PFSK-1 (cell line): ENCODE measurements around the gene TEX22. TPM values are rescaled to one million over a fixed set of nuclear protein-coding genes. Genes with fewer than 3 reads are reported as not detected.

Experiments
- FOXP2 ChIP-seq: optimal IDR thresholded peaks from 2 replicates; pipeline ENCODE3; 2011; ENCODE audit warnings: borderline replicate concordance, control low read depth, inconsistent platforms; ENCODE audit not compliant: insufficient read depth; ENCODE audit errors: extremely low read length, extremely low read depth
- POLR2AphosphoS5 ChIP-seq: IDR thresholded peaks from 2 replicates; pipeline ENCODE4 v1.6.1; 2012; ENCODE audit warnings: low read depth, mild to moderate bottlenecking, control low read depth, low read length, moderate library complexity
- REST ChIP-seq, 2 experiments: IDR thresholded peaks; 2 replicates each; pipeline versions ENCODE4 v1.6.1 to v1.8.0; 2011 to 2012; ENCODE audit warnings: low read depth in 2 of 2, low read length in 2 of 2, control low read depth in 1 of 2, inconsistent platforms in 1 of 2, mild to moderate bottlenecking in 1 of 2, moderate library complexity in 1 of 2; ENCODE audit not compliant: insufficient read depth in 1 of 2
- SIN3A ChIP-seq: IDR thresholded peaks from 2 replicates; pipeline ENCODE4 v1.6.1; 2012; ENCODE audit warnings: mild to moderate bottlenecking, low read length, moderate library complexity, borderline replicate concordance; ENCODE audit not compliant: insufficient read depth
- TAF1 ChIP-seq: IDR thresholded peaks from 2 replicates; pipeline ENCODE4 v1.6.1; 2012; ENCODE audit warnings: low read length, control low read depth, borderline replicate concordance; ENCODE audit not compliant: insufficient read depth
- polyA plus RNA-seq: library from polyadenylated mRNA; unstranded; fragments of >200 nt; gene quantifications from one replicate; pipeline ENCODE4 v1.2.1, GENCODE V29; 2012; ENCODE audit warnings: low read depth, missing spikeins; ENCODE audit not compliant: insufficient read length

TEX22 gene
- 0.99 TPM for polyA plus RNA-seq

- peak; percentile 65; the same call in 1 of the 2 replicates for TF ChIP-seq POLR2AphosphoS5
- no peak for TF ChIP-seq FOXP2
- TF ChIP-seq TAF1: 0 out of 2 replicates have a peak, but pooled peaks have one; percentile 18
- TF ChIP-seq REST (IDR thresholded peaks at IDR 0.05; ENCODE audit: insufficient read depth in 1 of 2, low read depth in 2 of 2, low read length in 2 of 2): no peak
These were observed at the start of gene TEX22 for GRCh38 chr14:105398044-105398725. TSS of gene TEX22 (plus strand) at chr14:105398538. CDS start at chr14:105399341, 803 bp downstream.

GRCh38 chr14:105348945-105349699 lies 49.2 kb upstream of the TEX22 start:
- TF ChIP-seq FOXP2: no peak
- no peak for TF ChIP-seq TAF1
- no peak for TF ChIP-seq REST (IDR thresholded peaks at IDR 0.05; ENCODE audit: insufficient read depth in 1 of 2, low read depth in 2 of 2, low read length in 2 of 2)
- no peak for TF ChIP-seq POLR2AphosphoS5
- TF ChIP-seq SIN3A: no peak

- TF ChIP-seq TAF1: no peak
- no peak for TF ChIP-seq POLR2AphosphoS5
- no peak for TF ChIP-seq FOXP2
- TF ChIP-seq SIN3A: no peak
- no peak for TF ChIP-seq REST (IDR thresholded peaks at IDR 0.05; ENCODE audit: insufficient read depth in 1 of 2, low read depth in 2 of 2, low read length in 2 of 2)
These were observed 48.3 kb upstream of the TEX22 start for GRCh38 chr14:105349992-105350391.

GRCh38 chr14:105350450-105351244 lies 47.7 kb upstream of the TEX22 start:
- TF ChIP-seq POLR2AphosphoS5 (no peak), SIN3A (no peak), REST (IDR thresholded peaks at IDR 0.05; ENCODE audit: insufficient read depth in 1 of 2, low read depth in 2 of 2, low read length in 2 of 2) (no peak), TAF1 (no peak), FOXP2 (no peak)
